Natural killer cell (primary cell): ENCODE measurements around the gene TMPRSS7. TPM values are rescaled to one million over a fixed set of nuclear protein-coding genes. Genes with fewer than 3 reads are reported as not detected.

ENCODE experiments used
- ATAC-seq, 3 donors: fragments of 150-1000 bp in 2 of 3; fragments of 200-7000 bp in 1 of 3; cut with Tn5 transposase; 1 replicate in 1 of 3; 2 replicates in 2 of 3; pipeline ENCODE4 v1.10.0; 2021; ENCODE audit warnings: mild to moderate bottlenecking in 2 of 3, moderate library complexity in 2 of 3
- DNase-seq, 2 donors: peaks; one replicate each; pipeline versions ENCODE4 v3.0.0 to v3.0.0-alpha.2; 2013 to 2021; ENCODE audit warnings: mixed read lengths in 1 of 2
- H3K27ac ChIP-seq: one replicate; pipeline ENCODE4 v1.5.1; 2013; ENCODE audit warnings: mild to moderate bottlenecking, low read length
- H3K27me3 ChIP-seq: one replicate; pipeline ENCODE4 v1.6.1; 2013; ENCODE audit warnings: low read length; ENCODE audit not compliant: control insufficient read depth, insufficient read depth
- H3K36me3 ChIP-seq: one replicate; pipeline ENCODE4 v1.6.1; 2013; ENCODE audit warnings: low read length; ENCODE audit not compliant: control insufficient read depth, insufficient read depth
- H3K4me1 ChIP-seq: one replicate; pipeline ENCODE4 v1.6.1; 2013; ENCODE audit warnings: low read length; ENCODE audit not compliant: control insufficient read depth, insufficient read depth
- H3K4me3 ChIP-seq: one replicate; pipeline ENCODE4 v1.5.1; 2013; ENCODE audit warnings: low read length
- H3K9me3 ChIP-seq: one replicate; pipeline ENCODE4 v1.6.1; 2013; ENCODE audit warnings: low read length; ENCODE audit not compliant: control insufficient read depth, insufficient read depth
- H3K27ac Mint-ChIP-seq, 2 donors: one replicate each; pipeline ENCODE4 v1.8.0; 2022; ENCODE audit warnings: mild to moderate bottlenecking in 2 of 2, mixed read lengths in 2 of 2, moderate library complexity in 1 of 2
- H3K27me3 Mint-ChIP-seq, 2 donors: one replicate each; pipeline ENCODE4 v1.8.0; 2022; ENCODE audit warnings: low read depth in 2 of 2, mixed read lengths in 2 of 2
- H3K36me3 Mint-ChIP-seq: one replicate; pipeline ENCODE4 v1.8.0; 2022; ENCODE audit warnings: mixed read lengths
- H3K4me1 Mint-ChIP-seq, 2 donors: one replicate each; pipeline ENCODE4 v1.8.0; 2022; ENCODE audit warnings: mixed read lengths in 2 of 2
- H3K4me3 Mint-ChIP-seq: one replicate; pipeline ENCODE4 v1.8.0; 2022; ENCODE audit warnings: mild to moderate bottlenecking, moderate library complexity, mixed read lengths
- H3K9me3 Mint-ChIP-seq, 2 donors: one replicate each; pipeline ENCODE4 v1.8.0; 2022; ENCODE audit warnings: mixed read lengths in 2 of 2
- WGBS: methylation state at CpG from one replicate; pipeline ENCODE4 v1.1.7; 2013; ENCODE audit warnings: missing lambda C conversion rate; ENCODE audit not compliant: insufficient coverage; 5-methylcytosine and 5-hydroxymethylcytosine counted together
- intact Hi-C: fragments of 100-400 bp; cut with micrococcal nuclease; formaldehyde crosslinking; loops from one replicate; pipeline ENCODE4 v1.14.2; 2022
- total RNA-seq, 4 donors: library from RNA; stranded (reverse); fragments of 120-200 nt in 1 of 4; gene quantifications; one replicate each; pipeline versions ENCODE4 v1.2.3 to v1.2.4, GENCODE V29; 2013 to 2022
- TF ChIP-seq, protein P1 (sequence below): fragments of 200-600 bp; IDR thresholded peaks from one replicate; pipeline ENCODE4 v1.8.0; 2022; ENCODE audit warnings: antibody characterized with exemption

The TMPRSS7 gene
- total RNA-seq, 3 donors from 2014 or later (not counting 1 experiment from before 2014, with no cell fraction given), result not detected

DNA sequence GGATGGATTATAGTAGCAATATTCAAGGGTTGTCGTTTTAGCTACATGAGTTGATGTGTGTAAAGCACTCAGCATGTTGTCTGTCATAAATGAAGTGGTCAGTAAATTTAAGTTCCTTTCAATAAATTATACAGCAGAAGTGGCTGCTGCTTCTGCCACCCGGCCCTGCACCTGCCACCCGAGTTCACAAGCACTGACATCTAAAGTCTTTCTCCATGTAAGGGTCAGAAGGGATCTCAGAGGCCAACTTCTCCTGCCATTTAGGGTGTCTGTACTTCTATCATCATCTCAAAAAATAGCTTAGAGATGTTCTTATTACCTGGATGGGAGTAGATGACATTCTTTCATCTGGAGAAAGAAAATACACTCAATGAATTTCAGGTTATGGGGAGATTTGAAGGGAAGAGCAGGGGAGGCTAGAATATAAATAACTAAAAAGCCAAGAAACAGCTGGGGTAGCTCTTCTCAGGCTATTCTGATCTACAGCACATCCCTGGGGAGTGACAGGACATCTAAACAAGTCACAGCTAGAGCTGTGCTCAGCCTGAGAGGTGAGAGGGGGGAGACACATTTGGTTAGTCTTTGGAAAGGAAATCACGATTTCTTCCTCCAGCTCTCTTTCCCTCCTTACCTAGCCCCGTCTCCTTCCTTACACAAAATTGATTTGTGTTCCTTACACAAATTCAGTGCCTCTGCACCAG, 90.5 kb downstream of the TMPRSS7 start:
- Mint-ChIP-seq H3K36me3 (no peaks in the 10 kb centered on the region), H3K27ac (no peak overlapping the region), H3K4me3 (no peak overlapping the region), H3K4me1 (peaks cover 21 to 30% of the 10 kb centered on the region in 2 donors), H3K9me3 (no peaks in the 10 kb centered on the region), H3K27me3 (no peaks in the 10 kb centered on the region)
- H3K36me3 ChIP-seq, result no peaks in the 10 kb centered on the region
- ATAC-seq (no peak), DNase-seq (no peak)
- 73% methylated on average over 4 of the region's 5 CpGs for WGBS
- H3K9me3 ChIP-seq, result no peaks in the 10 kb centered on the region
- TF ChIP-seq, protein P1, sequence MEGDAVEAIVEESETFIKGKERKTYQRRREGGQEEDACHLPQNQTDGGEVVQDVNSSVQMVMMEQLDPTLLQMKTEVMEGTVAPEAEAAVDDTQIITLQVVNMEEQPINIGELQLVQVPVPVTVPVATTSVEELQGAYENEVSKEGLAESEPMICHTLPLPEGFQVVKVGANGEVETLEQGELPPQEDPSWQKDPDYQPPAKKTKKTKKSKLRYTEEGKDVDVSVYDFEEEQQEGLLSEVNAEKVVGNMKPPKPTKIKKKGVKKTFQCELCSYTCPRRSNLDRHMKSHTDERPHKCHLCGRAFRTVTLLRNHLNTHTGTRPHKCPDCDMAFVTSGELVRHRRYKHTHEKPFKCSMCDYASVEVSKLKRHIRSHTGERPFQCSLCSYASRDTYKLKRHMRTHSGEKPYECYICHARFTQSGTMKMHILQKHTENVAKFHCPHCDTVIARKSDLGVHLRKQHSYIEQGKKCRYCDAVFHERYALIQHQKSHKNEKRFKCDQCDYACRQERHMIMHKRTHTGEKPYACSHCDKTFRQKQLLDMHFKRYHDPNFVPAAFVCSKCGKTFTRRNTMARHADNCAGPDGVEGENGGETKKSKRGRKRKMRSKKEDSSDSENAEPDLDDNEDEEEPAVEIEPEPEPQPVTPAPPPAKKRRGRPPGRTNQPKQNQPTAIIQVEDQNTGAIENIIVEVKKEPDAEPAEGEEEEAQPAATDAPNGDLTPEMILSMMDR, result no peak
- H3K4me1 ChIP-seq, result peaks cover 3% of the 10 kb centered on the region
- intact Hi-C loops, result no loop called here
- H3K27ac ChIP-seq, result no peak overlapping the region
- no peak overlapping the region for H3K4me3 ChIP-seq
- no peaks in the 10 kb centered on the region for H3K27me3 ChIP-seq

DNA sequence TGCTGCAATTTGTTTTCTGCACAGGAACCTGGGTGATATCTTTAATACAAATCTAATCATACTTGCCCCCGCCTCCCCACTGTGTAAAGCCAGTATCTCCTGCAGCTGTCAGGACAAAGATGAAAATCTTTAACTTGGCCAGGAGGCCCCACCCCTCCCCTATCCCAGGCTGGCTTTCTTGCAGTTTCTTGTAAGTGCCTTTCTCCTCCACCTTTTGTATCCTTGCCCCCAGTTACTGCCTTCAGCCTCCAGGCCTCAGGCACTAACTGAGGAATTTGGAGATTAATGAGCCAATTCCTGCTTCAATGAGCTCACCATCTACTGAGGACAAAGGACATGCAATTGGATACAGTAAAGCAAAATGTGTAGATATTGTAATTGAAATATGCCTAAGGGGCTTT, 92.0 kb downstream of the TMPRSS7 start:
- ATAC-seq (no peak), DNase-seq (peak in 1 of 2 donors; percentile 36)
- Mint-ChIP-seq H3K9me3 (no peaks in the 10 kb centered on the region), H3K27ac (peak overlapping the region; percentile 1 to 25), H3K4me3 (no peak overlapping the region), H3K27me3 (no peaks in the 10 kb centered on the region), H3K4me1 (peaks cover 16 to 24% of the 10 kb centered on the region in 2 donors), H3K36me3 (no peaks in the 10 kb centered on the region)
- intact Hi-C loops, result no loop called here
- 78% methylated on average over 1 of the region's 1 CpG for WGBS
- no peaks in the 10 kb centered on the region for H3K9me3 ChIP-seq
- H3K27ac ChIP-seq, result no peak overlapping the region
- peaks cover 3% of the 10 kb centered on the region for H3K4me1 ChIP-seq
- TF ChIP-seq, protein P1, result no peak
- H3K27me3 ChIP-seq, result no peaks in the 10 kb centered on the region
- no peak overlapping the region for H3K4me3 ChIP-seq
- H3K36me3 ChIP-seq, result no peaks in the 10 kb centered on the region

DNA sequence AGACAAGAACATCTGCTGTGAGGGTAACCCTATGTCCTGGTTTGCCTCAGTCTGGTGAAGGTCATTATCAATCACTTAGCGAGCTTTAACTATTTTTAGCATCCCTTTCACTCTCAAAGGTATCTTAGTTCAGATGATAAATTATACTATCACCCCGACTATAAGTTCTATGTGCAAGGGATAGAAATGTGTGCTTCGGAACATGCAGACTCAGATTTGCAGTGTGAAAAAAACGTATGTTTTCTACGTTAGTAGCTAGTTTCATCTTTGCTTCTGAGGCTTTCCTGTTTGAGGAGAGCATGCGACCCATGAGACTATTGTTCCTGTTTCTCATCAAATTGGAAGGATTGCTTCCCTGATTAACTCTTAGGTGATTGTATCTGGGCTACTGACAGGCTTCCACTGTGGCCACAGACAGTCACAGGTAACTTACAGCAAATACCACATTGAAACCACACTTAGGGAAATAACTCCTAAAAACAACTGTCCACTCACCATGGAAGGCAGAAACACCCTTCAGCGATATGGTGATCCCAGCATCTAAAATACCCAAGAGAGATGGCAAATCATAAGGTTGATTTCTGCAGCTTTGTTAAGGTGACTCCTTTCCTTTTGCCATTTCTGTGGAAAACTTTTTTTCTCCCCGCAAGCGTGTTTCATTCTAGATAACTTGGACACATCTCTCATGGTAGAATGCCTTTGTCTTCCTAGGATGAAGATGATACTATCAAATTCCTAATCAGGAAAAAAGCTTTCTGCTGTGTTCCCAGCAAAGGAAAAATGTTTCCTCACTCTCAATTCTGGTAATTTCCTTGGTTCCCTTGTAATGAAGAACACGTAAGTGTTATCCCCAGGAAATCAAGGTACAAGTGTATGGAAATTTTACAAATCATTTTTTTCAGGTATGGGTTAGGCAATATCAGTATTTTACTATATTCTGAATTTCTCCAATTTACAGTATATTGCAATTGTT, 93.3 kb downstream of the TMPRSS7 start:
- Mint-ChIP-seq H3K27ac (peak overlapping the region in 1 of 2 donors; percentile 25), H3K9me3 (no peaks in the 10 kb centered on the region), H3K27me3 (no peaks in the 10 kb centered on the region), H3K4me3 (peak overlapping the region; percentile 19), H3K4me1 (peaks cover 18 to 26% of the 10 kb centered on the region in 2 donors), H3K36me3 (no peaks in the 10 kb centered on the region)
- DNase-seq (peak in 1 of 2 donors; percentile 55), ATAC-seq (peak in 1 of 3 donors; percentile 40)
- intact Hi-C loops, result no loop called here
- Histone ChIP-seq H3K4me3 (no peak overlapping the region), H3K9me3 (no peaks in the 10 kb centered on the region), H3K4me1 (peaks cover 3% of the 10 kb centered on the region), H3K27me3 (no peaks in the 10 kb centered on the region), H3K36me3 (no peaks in the 10 kb centered on the region), H3K27ac (peak overlapping the region; percentile 63)
- WGBS, result 34% methylated on average over 8 of the region's 10 CpGs
- TF ChIP-seq, protein P1, result no peak
